ENCODE results near the gene TMEM145.

- TF ChIP-seq, protein P1, sequence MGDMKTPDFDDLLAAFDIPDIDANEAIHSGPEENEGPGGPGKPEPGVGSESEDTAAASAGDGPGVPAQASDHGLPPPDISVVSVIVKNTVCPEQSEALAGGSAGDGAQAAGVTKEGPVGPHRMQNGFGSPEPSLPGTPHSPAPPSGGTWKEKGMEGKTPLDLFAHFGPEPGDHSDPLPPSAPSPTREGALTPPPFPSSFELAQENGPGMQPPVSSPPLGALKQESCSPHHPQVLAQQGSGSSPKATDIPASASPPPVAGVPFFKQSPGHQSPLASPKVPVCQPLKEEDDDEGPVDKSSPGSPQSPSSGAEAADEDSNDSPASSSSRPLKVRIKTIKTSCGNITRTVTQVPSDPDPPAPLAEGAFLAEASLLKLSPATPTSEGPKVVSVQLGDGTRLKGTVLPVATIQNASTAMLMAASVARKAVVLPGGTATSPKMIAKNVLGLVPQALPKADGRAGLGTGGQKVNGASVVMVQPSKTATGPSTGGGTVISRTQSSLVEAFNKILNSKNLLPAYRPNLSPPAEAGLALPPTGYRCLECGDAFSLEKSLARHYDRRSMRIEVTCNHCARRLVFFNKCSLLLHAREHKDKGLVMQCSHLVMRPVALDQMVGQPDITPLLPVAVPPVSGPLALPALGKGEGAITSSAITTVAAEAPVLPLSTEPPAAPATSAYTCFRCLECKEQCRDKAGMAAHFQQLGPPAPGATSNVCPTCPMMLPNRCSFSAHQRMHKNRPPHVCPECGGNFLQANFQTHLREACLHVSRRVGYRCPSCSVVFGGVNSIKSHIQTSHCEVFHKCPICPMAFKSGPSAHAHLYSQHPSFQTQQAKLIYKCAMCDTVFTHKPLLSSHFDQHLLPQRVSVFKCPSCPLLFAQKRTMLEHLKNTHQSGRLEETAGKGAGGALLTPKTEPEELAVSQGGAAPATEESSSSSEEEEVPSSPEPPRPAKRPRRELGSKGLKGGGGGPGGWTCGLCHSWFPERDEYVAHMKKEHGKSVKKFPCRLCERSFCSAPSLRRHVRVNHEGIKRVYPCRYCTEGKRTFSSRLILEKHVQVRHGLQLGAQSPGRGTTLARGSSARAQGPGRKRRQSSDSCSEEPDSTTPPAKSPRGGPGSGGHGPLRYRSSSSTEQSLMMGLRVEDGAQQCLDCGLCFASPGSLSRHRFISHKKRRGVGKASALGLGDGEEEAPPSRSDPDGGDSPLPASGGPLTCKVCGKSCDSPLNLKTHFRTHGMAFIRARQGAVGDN (IDR thresholded peaks at IDR 0.05) = no peak
- no peak for TF ChIP-seq BRCA1 (IDR thresholded peaks at IDR 0.05; ENCODE audit: low read depth, low read length)
- no peak for TF ChIP-seq NR2C1 (IDR thresholded peaks at IDR 0.05)
- no peak for TF ChIP-seq CBX5 (IDR thresholded peaks at IDR 0.05; ENCODE audit: low read depth)
- no peak for TF ChIP-seq NKRF (conservative IDR thresholded peaks at IDR 0.05)
- no peak for TF ChIP-seq MAX (IDR thresholded peaks at IDR 0.05; ENCODE audit: low read depth, low read length)
Measured at GRCh38 chr19:42294471-42295137, 18.5 kb upstream of the TMEM145 start.

All from GM12878 (cell line).